K562 (cell line): ENCODE measurements around the gene ADAT3.

Experiments
- CTCF ChIP-seq, 3 experiments: IDR thresholded peaks in 2 of 3; conservative IDR thresholded peaks in 1 of 3; 2 replicates each; pipeline ENCODE4 v1.5.1; 2011 to 2012; ENCODE audit warnings: low read length in 3 of 3, mild to moderate bottlenecking in 3 of 3, control low read depth in 2 of 3, improper control_type of control experiment in 1 of 3, inconsistent platforms in 1 of 3, low read depth in 1 of 3, mixed read lengths in 1 of 3, moderate library complexity in 1 of 3; ENCODE audit not compliant: insufficient read depth in 2 of 3
- NFRKB ChIP-seq: fragments of 450-650 bp; IDR thresholded peaks from 2 replicates; pipeline ENCODE4 v1.6.1; 2016; ENCODE audit warnings: low read depth
- NKRF ChIP-seq: fragments of 450-650 bp; IDR thresholded peaks from 2 replicates; pipeline ENCODE4 v1.6.1; 2016; ENCODE audit warnings: borderline replicate concordance
- TCF7L2 ChIP-seq: fragments of 150-350 bp; IDR thresholded peaks from 2 replicates; pipeline ENCODE4 v1.6.1; 2016; ENCODE audit warnings: low read depth, mild to moderate bottlenecking, low read length, moderate library complexity

GRCh38 chr19:1945899-1946298, 40.7 kb downstream of the ADAT3 start:
- TF ChIP-seq TCF7L2 (no peak), CTCF (IDR thresholded peaks at IDR 0.05 in 2 of 3, conservative IDR thresholded peaks at IDR 0.05 in 1 of 3; ENCODE audit: insufficient read depth in 2 of 3, low read depth in 1 of 3, low read length in 3 of 3) (peak; percentile 59 to 73 (median 67); a peak in 5 of 6 replicates), NKRF (no peak), NFRKB (no peak)
